NT2/D1 (cell line): ENCODE results near the gene HMGA1.

Experiments
- YY1 ChIP-seq: IDR thresholded peaks from 2 replicates; pipeline ENCODE4 v1.6.1; 2011; ENCODE audit not compliant: insufficient read length, insufficient read depth
- ZNF274 ChIP-seq: IDR thresholded peaks from 2 replicates; pipeline ENCODE4 v1.6.1; 2011; ENCODE audit warnings: mild to moderate bottlenecking, low read depth, low read length

DNA sequence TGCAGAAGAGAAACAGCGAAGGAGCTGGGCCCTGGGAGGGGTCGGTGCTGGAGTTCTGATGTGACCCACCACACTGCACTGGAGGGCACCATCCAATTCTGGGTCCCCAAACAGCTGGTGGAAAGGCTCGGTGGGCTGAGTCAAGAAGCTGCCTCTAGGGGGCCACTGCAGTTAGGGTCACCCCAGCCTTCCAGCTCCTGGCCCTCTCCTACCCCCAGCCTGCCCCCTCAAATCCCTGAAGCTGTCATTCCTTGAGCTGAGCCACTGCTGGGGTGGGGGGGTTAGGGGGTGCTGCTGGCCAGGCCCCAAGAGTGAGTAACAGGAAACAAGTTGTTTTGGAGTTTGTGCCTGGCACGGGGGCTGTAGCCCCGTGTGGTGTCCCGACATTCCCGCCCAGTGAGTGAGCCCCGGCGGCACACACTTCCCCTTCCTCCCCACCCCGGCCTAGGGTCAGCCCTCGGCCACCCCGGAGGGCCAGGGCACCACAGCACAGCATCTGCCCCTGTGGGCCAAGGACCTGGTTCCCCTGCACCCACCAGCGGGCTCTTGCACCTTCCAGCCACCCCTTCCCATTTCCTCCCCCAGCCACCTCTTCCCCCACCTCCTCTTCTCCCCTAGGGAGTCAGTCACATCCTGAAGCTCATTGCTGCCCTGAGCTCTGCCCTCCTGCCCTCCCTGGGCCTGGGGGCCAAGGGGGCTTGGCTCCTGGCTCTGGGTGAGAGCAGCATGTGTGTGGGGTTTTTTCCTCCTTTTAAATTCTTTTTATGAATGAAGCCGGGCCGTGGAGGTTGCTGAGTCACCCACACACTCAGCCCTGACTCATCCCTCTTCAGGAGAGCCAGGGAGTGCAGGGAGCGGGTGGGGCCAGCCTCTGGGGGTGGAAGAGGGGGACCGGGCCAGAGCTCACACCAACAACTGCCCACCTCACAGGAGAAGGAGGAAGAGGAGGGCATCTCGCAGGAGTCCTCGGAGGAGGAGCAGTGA, 7.5 kb downstream of the HMGA1 start:
- TF ChIP-seq YY1 (no peak), ZNF274 (no peak)
